H9 (cell line): ENCODE results near the gene TRIM42. TPM values are rescaled to one million over a fixed set of nuclear protein-coding genes. Genes with fewer than 3 reads are reported as not detected.

Source experiments
- DNase-seq: peaks from one replicate; pipeline ENCODE4 v3.0.0-alpha.2; 2017
- H2AFZ ChIP-seq: one replicate; pipeline ENCODE4 v1.6.1; 2013; ENCODE audit warnings: mild to moderate bottlenecking, low read length, control low read depth, moderate library complexity
- H2AK5ac ChIP-seq: 2 replicates; pipeline ENCODE4 v1.6.1; 2013; ENCODE audit warnings: low read length, control low read depth, mixed read lengths; ENCODE audit not compliant: insufficient read length
- H2BK120ac ChIP-seq: one replicate; pipeline ENCODE4 v1.6.1; 2013; ENCODE audit warnings: low read depth, mild to moderate bottlenecking, low read length, control low read depth, inconsistent platforms; ENCODE audit not compliant: poor library complexity, severe bottlenecking
- H2BK12ac ChIP-seq: 2 replicates; pipeline ENCODE4 v1.6.1; 2013; ENCODE audit warnings: low read length, control low read depth, mixed read lengths, low read depth; ENCODE audit not compliant: insufficient read length
- H2BK15ac ChIP-seq: 2 replicates; pipeline ENCODE4 v1.6.1; 2013; ENCODE audit warnings: low read depth, low read length, control low read depth
- H2BK20ac ChIP-seq: one replicate; pipeline ENCODE4 v1.6.1; 2013; ENCODE audit warnings: low read depth, mild to moderate bottlenecking, low read length, control low read depth, inconsistent platforms; ENCODE audit not compliant: poor library complexity, severe bottlenecking
- H2BK5ac ChIP-seq: 2 replicates; pipeline ENCODE4 v1.6.1; 2013; ENCODE audit warnings: low read length, control low read depth, mixed read lengths; ENCODE audit not compliant: insufficient read length
- H3K14ac ChIP-seq: 2 replicates; pipeline ENCODE4 v1.6.1; 2013; ENCODE audit warnings: low read length, control low read depth; ENCODE audit not compliant: insufficient read depth
- H3K18ac ChIP-seq: 2 replicates; pipeline ENCODE4 v1.6.1; 2013; ENCODE audit warnings: low read depth, mild to moderate bottlenecking, mixed read lengths, low read length, control low read depth; ENCODE audit not compliant: insufficient read length
- H3K23ac ChIP-seq: 2 replicates; pipeline ENCODE4 v1.6.1; 2013; ENCODE audit warnings: low read length, control low read depth, mixed read lengths, low read depth; ENCODE audit not compliant: insufficient read length
- H3K23me2 ChIP-seq: 2 replicates; pipeline ENCODE4 v1.6.1; 2013; ENCODE audit warnings: low read depth, mild to moderate bottlenecking, mixed read lengths, low read length, control low read depth; ENCODE audit not compliant: insufficient read length, poor library complexity, severe bottlenecking
- H3K27ac ChIP-seq: 2 replicates; pipeline ENCODE4 v1.5.1; 2013; ENCODE audit warnings: low read length, control low read depth, mixed read lengths, low read depth; ENCODE audit not compliant: insufficient read length
- H3K27me3 ChIP-seq: 2 replicates; pipeline ENCODE4 v1.6.1; 2013; ENCODE audit warnings: low read length, control low read depth, inconsistent platforms; ENCODE audit not compliant: insufficient read depth
- H3K4ac ChIP-seq: 2 replicates; pipeline ENCODE4 v1.6.1; 2013; ENCODE audit warnings: low read depth, mild to moderate bottlenecking, control low read depth, inconsistent platforms, low read length, moderate library complexity
- H3K4me1 ChIP-seq: 2 replicates; pipeline ENCODE4 v1.6.1; 2013; ENCODE audit warnings: low read length, control low read depth, inconsistent platforms; ENCODE audit not compliant: insufficient read depth
- H3K4me2 ChIP-seq: 2 replicates; pipeline ENCODE4 v1.6.1; 2013; ENCODE audit warnings: low read length, control low read depth, mixed read lengths; ENCODE audit not compliant: insufficient read length, insufficient read depth
- H3K56ac ChIP-seq: 2 replicates; pipeline ENCODE4 v1.6.1; 2013; ENCODE audit warnings: low read depth, mild to moderate bottlenecking, mixed read lengths, low read length, control low read depth; ENCODE audit not compliant: insufficient read length
- H3K79me1 ChIP-seq: 2 replicates; pipeline ENCODE4 v1.6.1; 2013; ENCODE audit warnings: low read depth, mild to moderate bottlenecking, moderate library complexity, low read length, control low read depth, inconsistent platforms; ENCODE audit not compliant: insufficient read depth, poor library complexity, severe bottlenecking
- H3K79me2 ChIP-seq: 2 replicates; pipeline ENCODE4 v1.6.1; 2013; ENCODE audit warnings: low read length, control low read depth, inconsistent platforms; ENCODE audit not compliant: insufficient read depth
- H3K9ac ChIP-seq: 2 replicates; pipeline ENCODE4 v1.6.1; 2013; ENCODE audit warnings: low read length, control low read depth, mixed read lengths; ENCODE audit not compliant: insufficient read length; ENCODE audit errors: extremely low read depth
- H3K9me3 ChIP-seq: one replicate; pipeline ENCODE4 v1.6.1; 2013; ENCODE audit warnings: low read depth, low read length, inconsistent platforms; ENCODE audit not compliant: control insufficient read depth
- H3T11ph ChIP-seq: one replicate; pipeline ENCODE4 v1.6.1; 2013; ENCODE audit warnings: mild to moderate bottlenecking, low read length, control low read depth, inconsistent platforms
- H4K20me1 ChIP-seq: one replicate; pipeline ENCODE4 v1.6.1; 2013; ENCODE audit not compliant: control insufficient read depth, insufficient read length, insufficient read depth
- H4K5ac ChIP-seq: 2 replicates; pipeline ENCODE4 v1.6.1; 2013; ENCODE audit warnings: low read depth, mild to moderate bottlenecking, mixed read lengths, low read length, control low read depth; ENCODE audit not compliant: insufficient read length
- H4K8ac ChIP-seq: replicated peaks from 2 replicates; pipeline ENCODE4 v1.6.1; 2013; ENCODE audit warnings: low read length, control low read depth, mixed read lengths, low read depth; ENCODE audit not compliant: insufficient read length
- H4K91ac ChIP-seq: 2 replicates; pipeline ENCODE4 v1.6.1; 2013; ENCODE audit warnings: low read depth, mild to moderate bottlenecking, moderate library complexity, mixed read lengths, low read length, control low read depth; ENCODE audit not compliant: insufficient read length
- H3K27ac Mint-ChIP-seq, 3 experiments: 2 replicates in 2 of 3; 3 replicates in 1 of 3; pipeline ENCODE4 v1.8.0; 2020 to 2021; ENCODE audit warnings: mixed read lengths in 3 of 3, mild to moderate bottlenecking in 1 of 3, moderate library complexity in 1 of 3
- H3K27me3 Mint-ChIP-seq: 2 replicates; pipeline ENCODE4 v1.8.0; 2021; ENCODE audit warnings: low read depth, mild to moderate bottlenecking, moderate library complexity, mixed read lengths
- H3K36me3 Mint-ChIP-seq, 3 experiments: 2 replicates in 2 of 3; 3 replicates in 1 of 3; pipeline ENCODE4 v1.8.0; 2020 to 2021; ENCODE audit warnings: low read depth in 3 of 3, mixed read lengths in 3 of 3; ENCODE audit not compliant: insufficient read depth in 1 of 3
- H3K4me1 Mint-ChIP-seq, 2 experiments: 2 replicates each; pipeline ENCODE4 v1.8.0; 2020; ENCODE audit warnings: mixed read lengths in 2 of 2
- H3K4me3 Mint-ChIP-seq, 2 experiments: 2 replicates in 1 of 2; 3 replicates in 1 of 2; pipeline ENCODE4 v1.8.0; 2020 to 2021; ENCODE audit warnings: mild to moderate bottlenecking in 2 of 2, mixed read lengths in 2 of 2, moderate library complexity in 1 of 2
- H3K9me3 Mint-ChIP-seq, 2 experiments: 2 replicates in 1 of 2; 3 replicates in 1 of 2; pipeline ENCODE4 v1.8.0; 2020; ENCODE audit warnings: mild to moderate bottlenecking in 2 of 2, mixed read lengths in 2 of 2, moderate library complexity in 1 of 2
- WGBS: extraction: QIAGEN DNeasy Blood & Tissue Kit; methylation state at CpG from one replicate; pipeline ENCODE4 v1.1.7; 2013; ENCODE audit warnings: missing lambda C conversion rate, low lambda C conversion rate, mixed read lengths; ENCODE audit not compliant: insufficient read length; ENCODE audit errors: extremely low coverage; 5-methylcytosine and 5-hydroxymethylcytosine counted together
- long read RNA-seq: library from polyadenylated mRNA; unstranded; transcript quantifications from one replicate; pipeline ENCODE4 v2.0.0, GENCODE V29; 2020
- total RNA-seq: library from RNA; stranded (reverse); gene quantifications from 2 replicates; pipeline ENCODE4 v1.2.1, GENCODE V29; 2021
- TF ChIP-seq, protein P1 (sequence below): fragments of 200-600 bp; sonication (generic); conservative IDR thresholded peaks from 3 replicates; pipeline ENCODE4 v1.8.0; 2021; ENCODE audit warnings: antibody characterized with exemption, mild to moderate bottlenecking

TRIM42 gene
- total RNA-seq = not detected in 2 replicates
- long read RNA-seq = 0 reads

- Histone ChIP-seq H3K9me3 (no peaks in the 10 kb centered on the region), H3K9ac (no peak within 1 kb of the TSS), H2AK5ac (no peak within 1 kb of the TSS), H3K4me2 (no peak within 1 kb of the TSS), H3T11ph (no peak within 1 kb of the TSS), H3K14ac (no peak within 1 kb of the TSS), H4K5ac (no peak within 1 kb of the TSS), H3K27me3 (no peaks in the 10 kb centered on the region), H3K23me2 (no peaks in the 10 kb centered on the region), H4K20me1 (no peaks in the 10 kb centered on the region), H3K23ac (no peak within 1 kb of the TSS), H2BK20ac (no peak within 1 kb of the TSS), H3K79me1 (no peaks in the 10 kb centered on the region), H2BK15ac (no peak within 1 kb of the TSS), H3K4me1 (no peaks in the 10 kb centered on the region), H2BK120ac (no peak within 1 kb of the TSS), H3K18ac (no peak within 1 kb of the TSS), H3K79me2 (no peaks in the 10 kb centered on the region), H3K56ac (no peak within 1 kb of the TSS), H4K91ac (no peak within 1 kb of the TSS), H4K8ac (no peak within 1 kb of the TSS), H2AFZ (no peak within 1 kb of the TSS), H3K4ac (no peak within 1 kb of the TSS), H3K27ac (no peak within 1 kb of the TSS), H2BK12ac (no peak within 1 kb of the TSS), H2BK5ac (no peak within 1 kb of the TSS)
- no peak within 1 kb of the TSS; a peak in 1 of 5 replicates for H3K4me3 Mint-ChIP-seq
- no peak for DNase-seq
- no peaks in the 10 kb centered on the region for H3K4me1 Mint-ChIP-seq
- WGBS = no CpG with 5 or more reads among the region's 2 CpGs
- TF ChIP-seq, protein P1, sequence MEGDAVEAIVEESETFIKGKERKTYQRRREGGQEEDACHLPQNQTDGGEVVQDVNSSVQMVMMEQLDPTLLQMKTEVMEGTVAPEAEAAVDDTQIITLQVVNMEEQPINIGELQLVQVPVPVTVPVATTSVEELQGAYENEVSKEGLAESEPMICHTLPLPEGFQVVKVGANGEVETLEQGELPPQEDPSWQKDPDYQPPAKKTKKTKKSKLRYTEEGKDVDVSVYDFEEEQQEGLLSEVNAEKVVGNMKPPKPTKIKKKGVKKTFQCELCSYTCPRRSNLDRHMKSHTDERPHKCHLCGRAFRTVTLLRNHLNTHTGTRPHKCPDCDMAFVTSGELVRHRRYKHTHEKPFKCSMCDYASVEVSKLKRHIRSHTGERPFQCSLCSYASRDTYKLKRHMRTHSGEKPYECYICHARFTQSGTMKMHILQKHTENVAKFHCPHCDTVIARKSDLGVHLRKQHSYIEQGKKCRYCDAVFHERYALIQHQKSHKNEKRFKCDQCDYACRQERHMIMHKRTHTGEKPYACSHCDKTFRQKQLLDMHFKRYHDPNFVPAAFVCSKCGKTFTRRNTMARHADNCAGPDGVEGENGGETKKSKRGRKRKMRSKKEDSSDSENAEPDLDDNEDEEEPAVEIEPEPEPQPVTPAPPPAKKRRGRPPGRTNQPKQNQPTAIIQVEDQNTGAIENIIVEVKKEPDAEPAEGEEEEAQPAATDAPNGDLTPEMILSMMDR = no peak
- H3K27ac Mint-ChIP-seq = no peak within 1 kb of the TSS; a peak in 1 of 7 replicates
- peaks cover 3 to 5% of the 10 kb centered on the region in 2 experiments; a peak in 4 of 5 replicates for H3K9me3 Mint-ChIP-seq
- no peaks in the 10 kb centered on the region for H3K27me3 Mint-ChIP-seq
- H3K36me3 Mint-ChIP-seq = no peaks in the 10 kb centered on the region; a peak in 1 of 7 replicates
These were observed at the start of gene TRIM42 for GRCh38 chr3:140677764-140678163. TRIM42 (plus strand) TSS chr3:140678064; CDS start chr3:140678230, 166 bp downstream.
